ENCODE measurements around the gene PARVG. TPM values are rescaled to one million over a fixed set of nuclear protein-coding genes. Genes with fewer than 3 reads are reported as not detected.

PARVG gene
- total RNA-seq, 4 donors from 2014 or later = 2.4 to 7.1 (median 5.5) TPM

DNA sequence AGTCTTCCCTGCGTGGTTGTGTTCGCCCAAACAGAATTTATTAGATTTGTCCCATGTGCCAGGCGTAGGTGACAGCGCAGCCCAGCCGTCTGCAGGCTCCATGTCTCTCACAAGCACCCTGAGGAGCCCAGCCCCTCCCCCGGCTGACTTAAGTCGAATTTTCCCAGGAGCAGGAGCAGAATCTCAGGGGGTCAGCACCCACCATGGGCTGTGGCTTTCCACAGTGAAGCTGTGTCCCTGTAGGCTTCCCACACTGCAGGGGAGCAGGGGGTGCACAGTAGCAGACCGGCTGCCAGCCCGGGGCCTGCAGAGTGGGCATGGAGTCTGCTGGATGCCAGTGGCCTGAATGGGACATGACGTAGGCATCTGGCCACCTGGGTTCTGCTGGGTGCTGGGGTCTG is 16.0 kb downstream of the PARVG start:
- Histone ChIP-seq H3K36me3 (no peaks in the 10 kb centered on the region), H3K9me3 (no peaks in the 10 kb centered on the region), H3K27ac (no peak overlapping the region), H3K4me1 (no peaks in the 10 kb centered on the region), H3K27me3 (no peaks in the 10 kb centered on the region), H3K4me3 (replicated peaks in 1 of 3) (no peak overlapping the region)
- DNase-seq = no peak
- WGBS, 2 donors = 82% methylated on average over 6 to 8 of the region's 10 CpGs
- no peak for TF ChIP-seq POLR2A (IDR thresholded peaks at IDR 0.05)
- TF ChIP-seq, protein P1, sequence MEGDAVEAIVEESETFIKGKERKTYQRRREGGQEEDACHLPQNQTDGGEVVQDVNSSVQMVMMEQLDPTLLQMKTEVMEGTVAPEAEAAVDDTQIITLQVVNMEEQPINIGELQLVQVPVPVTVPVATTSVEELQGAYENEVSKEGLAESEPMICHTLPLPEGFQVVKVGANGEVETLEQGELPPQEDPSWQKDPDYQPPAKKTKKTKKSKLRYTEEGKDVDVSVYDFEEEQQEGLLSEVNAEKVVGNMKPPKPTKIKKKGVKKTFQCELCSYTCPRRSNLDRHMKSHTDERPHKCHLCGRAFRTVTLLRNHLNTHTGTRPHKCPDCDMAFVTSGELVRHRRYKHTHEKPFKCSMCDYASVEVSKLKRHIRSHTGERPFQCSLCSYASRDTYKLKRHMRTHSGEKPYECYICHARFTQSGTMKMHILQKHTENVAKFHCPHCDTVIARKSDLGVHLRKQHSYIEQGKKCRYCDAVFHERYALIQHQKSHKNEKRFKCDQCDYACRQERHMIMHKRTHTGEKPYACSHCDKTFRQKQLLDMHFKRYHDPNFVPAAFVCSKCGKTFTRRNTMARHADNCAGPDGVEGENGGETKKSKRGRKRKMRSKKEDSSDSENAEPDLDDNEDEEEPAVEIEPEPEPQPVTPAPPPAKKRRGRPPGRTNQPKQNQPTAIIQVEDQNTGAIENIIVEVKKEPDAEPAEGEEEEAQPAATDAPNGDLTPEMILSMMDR (IDR thresholded peaks at IDR 0.05) = no peak
- intact Hi-C loops (cut with DNase I) = no loop called here

DNA sequence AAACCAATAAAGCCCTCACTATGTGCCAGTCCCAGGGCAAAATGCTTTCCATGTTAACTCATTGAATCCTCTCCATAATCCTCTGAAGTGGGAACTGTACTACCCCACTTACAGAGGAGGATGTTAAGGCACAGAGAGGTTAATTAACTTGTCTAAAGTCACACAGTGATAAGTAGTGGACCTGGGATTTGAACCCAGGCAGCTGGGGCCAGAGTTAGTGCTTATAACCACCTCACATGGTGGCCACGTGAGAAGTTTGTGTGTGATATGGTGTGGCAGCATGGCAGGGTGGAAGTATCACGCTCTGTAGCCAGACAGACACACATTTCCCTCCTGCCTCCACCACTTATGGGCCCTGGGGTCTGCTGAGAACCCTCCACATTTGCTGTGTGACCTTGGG is 16.5 kb downstream of the PARVG start:
- intact Hi-C loops (cut with DNase I) = no loop called here
- Histone ChIP-seq H3K36me3 (no peaks in the 10 kb centered on the region), H3K27me3 (no peaks in the 10 kb centered on the region), H3K4me1 (no peaks in the 10 kb centered on the region), H3K27ac (no peak overlapping the region), H3K9me3 (no peaks in the 10 kb centered on the region), H3K4me3 (replicated peaks in 1 of 3) (no peak overlapping the region)
- no peak for TF ChIP-seq POLR2A (IDR thresholded peaks at IDR 0.05)
- TF ChIP-seq, protein P1 (IDR thresholded peaks at IDR 0.05) = no peak
- 96 to 100% methylated on average over 2 of the region's 2 CpGs for WGBS, 2 donors
- no peak for DNase-seq

DNA sequence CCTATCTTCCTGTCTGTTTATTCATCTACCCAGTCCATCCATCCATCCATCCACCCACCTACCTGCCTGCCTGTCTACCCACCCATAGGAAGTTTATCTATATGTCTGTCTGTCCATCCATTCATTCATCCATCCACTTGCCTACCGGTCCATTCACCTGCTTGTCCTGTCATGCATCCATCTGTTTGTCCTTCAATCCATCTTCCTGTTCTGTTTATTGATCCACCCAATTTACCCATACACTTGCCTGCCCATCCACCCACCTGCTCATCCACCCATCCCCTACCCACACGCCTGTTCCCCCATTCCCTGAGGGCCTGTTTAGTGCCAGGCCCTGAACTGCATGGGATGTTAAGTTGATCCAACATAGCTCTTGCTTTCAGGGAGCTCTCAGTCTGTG is 18.4 kb downstream of the PARVG start:
- no peak for DNase-seq
- TF ChIP-seq POLR2A (IDR thresholded peaks at IDR 0.05) = no peak
- TF ChIP-seq, protein P1 (IDR thresholded peaks at IDR 0.05) = no peak
- intact Hi-C loops (cut with DNase I) = no loop called here
- 88 to 93% methylated on average over 2 of the region's 2 CpGs for WGBS, 2 donors
- H3K9me3 ChIP-seq = no peaks in the 10 kb centered on the region
- H3K4me1 ChIP-seq = no peaks in the 10 kb centered on the region
- no peaks in the 10 kb centered on the region for H3K27me3 ChIP-seq
- no peak overlapping the region for H3K4me3 ChIP-seq (replicated peaks in 1 of 3)
- no peak overlapping the region for H3K27ac ChIP-seq
- no peaks in the 10 kb centered on the region for H3K36me3 ChIP-seq

DNA sequence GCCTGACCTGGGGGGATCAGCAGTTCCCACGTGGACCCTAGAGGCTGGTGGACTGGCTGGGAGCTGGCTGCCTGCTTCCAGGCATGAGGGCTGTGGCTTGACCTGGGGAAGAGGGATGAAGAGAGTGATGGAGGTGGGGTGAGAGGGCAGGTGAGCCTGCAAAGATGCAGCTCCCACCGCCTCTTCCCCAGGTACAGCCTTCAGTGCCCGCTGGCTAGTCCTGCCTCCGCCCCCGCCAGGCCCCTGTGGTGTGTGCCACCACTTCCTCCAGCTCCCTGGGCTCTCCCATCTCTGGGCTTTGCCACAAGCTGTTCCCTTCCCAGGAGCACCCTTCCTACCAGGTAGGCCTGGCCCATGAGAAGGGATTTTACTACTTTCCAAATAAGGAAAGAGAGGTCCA is 19.1 kb downstream of the PARVG start:
- no peaks in the 10 kb centered on the region for H3K27me3 ChIP-seq
- H3K4me3 ChIP-seq (replicated peaks in 1 of 3) = no peak overlapping the region
- H3K4me1 ChIP-seq = no peaks in the 10 kb centered on the region
- WGBS, 2 donors = 85 to 88% methylated on average over 5 of the region's 5 CpGs
- no peaks in the 10 kb centered on the region for H3K9me3 ChIP-seq
- no peak for TF ChIP-seq POLR2A (IDR thresholded peaks at IDR 0.05)
- TF ChIP-seq, protein P1 (IDR thresholded peaks at IDR 0.05) = no peak
- DNase-seq = no peak
- no peaks in the 10 kb centered on the region for H3K36me3 ChIP-seq
- no peak overlapping the region for H3K27ac ChIP-seq
- intact Hi-C loops (cut with DNase I) = no loop called here

DNA sequence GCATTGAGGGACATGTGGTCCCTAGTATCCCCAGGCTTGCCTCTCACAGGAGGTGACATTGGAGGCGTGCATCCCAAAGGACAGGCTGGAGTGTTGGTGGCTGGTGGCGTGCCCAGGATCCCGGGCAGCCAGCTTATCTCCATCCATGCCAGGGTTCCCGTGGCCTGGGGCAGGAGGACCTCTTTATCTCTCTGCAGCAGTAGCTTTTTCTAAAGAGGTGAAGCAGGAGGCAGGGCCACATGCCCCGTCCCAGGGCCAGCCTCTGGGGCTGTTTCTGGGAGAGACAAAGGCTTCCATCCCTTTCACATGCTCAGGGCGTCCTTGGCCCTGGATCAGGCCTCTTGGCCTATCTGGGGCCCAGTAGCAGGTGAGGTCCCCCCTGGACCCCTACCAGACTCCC is 19.7 kb downstream of the PARVG start:
- intact Hi-C loops (cut with DNase I) = no loop called here
- Histone ChIP-seq H3K36me3 (no peaks in the 10 kb centered on the region), H3K27ac (no peak overlapping the region), H3K4me1 (no peaks in the 10 kb centered on the region), H3K9me3 (no peaks in the 10 kb centered on the region), H3K27me3 (no peaks in the 10 kb centered on the region), H3K4me3 (replicated peaks in 1 of 3) (no peak overlapping the region)
- WGBS, 2 donors = 86 to 90% methylated on average over 6 of the region's 6 CpGs
- no peak for DNase-seq
- TF ChIP-seq POLR2A (IDR thresholded peaks at IDR 0.05) = no peak
- TF ChIP-seq, protein P1 (IDR thresholded peaks at IDR 0.05) = no peak
